Hepatocyte (in vitro differentiated cells): ENCODE measurements around the gene NTNG1. TPM values are rescaled to one million over a fixed set of nuclear protein-coding genes. Genes with fewer than 3 reads are reported as not detected.

Experiments
- DNase-seq: peaks from one replicate; pipeline ENCODE4 v3.0.0-alpha.2; 2016; ENCODE audit warnings: low spot score
- H2AFZ ChIP-seq: fragments of 200-600 bp; sonication (generic); 2 replicates; pipeline ENCODE4 v1.6.0; 2016; ENCODE audit warnings: antibody characterized with exemption, mild to moderate bottlenecking
- H3K27ac ChIP-seq: fragments of 200-600 bp; sonication (generic); 2 replicates; pipeline ENCODE4 v1.5.1; 2016; ENCODE audit warnings: mild to moderate bottlenecking
- H3K27me3 ChIP-seq: fragments of 200-600 bp; sonication (generic); 2 replicates; pipeline ENCODE4 v1.6.1; 2016
- H3K36me3 ChIP-seq: fragments of 200-600 bp; sonication (generic); replicated peaks from 2 replicates; pipeline ENCODE4 v1.5.1; 2016; ENCODE audit warnings: low read depth; ENCODE audit not compliant: insufficient read depth
- H3K4me1 ChIP-seq: fragments of 200-600 bp; sonication (generic); 2 replicates; pipeline ENCODE4 v1.5.1; 2016; ENCODE audit warnings: mild to moderate bottlenecking, moderate library complexity; ENCODE audit not compliant: insufficient read depth
- H3K4me2 ChIP-seq: fragments of 200-600 bp; sonication (generic); 2 replicates; pipeline ENCODE4 v1.6.0; 2016
- H3K4me3 ChIP-seq: fragments of 200-600 bp; sonication (generic); 2 replicates; pipeline ENCODE4 v1.5.1; 2016; ENCODE audit warnings: mild to moderate bottlenecking
- H3K79me2 ChIP-seq: fragments of 200-600 bp; sonication (generic); 2 replicates; pipeline ENCODE4 v1.6.0; 2017; ENCODE audit warnings: mild to moderate bottlenecking
- H3K9me2 ChIP-seq: fragments of 200-600 bp; sonication (generic); replicated peaks from 2 replicates; pipeline ENCODE4 v1.6.0; 2017; ENCODE audit warnings: mild to moderate bottlenecking; ENCODE audit not compliant: insufficient read depth
- H3K9me3 ChIP-seq: fragments of 200-600 bp; sonication (generic); 2 replicates; pipeline ENCODE4 v1.5.1; 2016; ENCODE audit warnings: low read depth, mild to moderate bottlenecking
- H4K20me1 ChIP-seq: fragments of 200-600 bp; sonication (generic); 2 replicates; pipeline ENCODE4 v1.6.0; 2016; ENCODE audit warnings: mild to moderate bottlenecking; ENCODE audit not compliant: insufficient read depth, poor library complexity, severe bottlenecking
- EZH2 ChIP-seq: fragments of 200-600 bp; sonication (generic); IDR thresholded peaks from 2 replicates; pipeline ENCODE4 v1.6.1; 2016; ENCODE audit warnings: antibody characterized with exemption, mild to moderate bottlenecking, borderline replicate concordance
- EZH2phosphoT487 ChIP-seq: fragments of 200-600 bp; sonication (generic); IDR thresholded peaks from one replicate; pipeline ENCODE4 v1.6.1; 2018; ENCODE audit warnings: antibody characterized with exemption, mild to moderate bottlenecking, low read depth, moderate library complexity; ENCODE audit not compliant: unreplicated experiment, severe bottlenecking
- WGBS: methylation state at CpG from one replicate; pipeline ENCODE4 v1.1.6; 2016; ENCODE audit warnings: low lambda C conversion rate; ENCODE audit errors: missing lambda C conversion rate; 5-methylcytosine and 5-hydroxymethylcytosine counted together
- polyA plus RNA-seq: library from polyadenylated mRNA; unstranded; fragments of >200 nt; fragmentation: Nextera tagmentation; extraction: Ambion mirVana; gene quantifications from 2 replicates; pipeline ENCODE4 v1.2.1, GENCODE V29; 2016
- total RNA-seq: library from RNA; depleted of rRNA; stranded (reverse); fragments of >200 nt; gene quantifications from 2 replicates; pipeline ENCODE4 v1.2.3, GENCODE V29; 2014
- TF ChIP-seq, protein P1 (sequence below): fragments of 200-600 bp; sonication (generic); IDR thresholded peaks from 2 replicates; pipeline ENCODE4 v1.5.1; 2016; ENCODE audit warnings: antibody characterized with exemption, mild to moderate bottlenecking; ENCODE audit not compliant: poor library complexity

Gene NTNG1
- total and polyA plus RNA-seq, 2 experiments from 2014 or later, result 1.4 to 3.9 TPM

- H3K79me2 ChIP-seq, result no peaks in the 10 kb centered on the region
- WGBS, result 88% methylated on average over 3 of the region's 3 CpGs
These were observed 10.5 kb downstream of the NTNG1 start for GRCh38 chr1:107151295-107151694.

DNA sequence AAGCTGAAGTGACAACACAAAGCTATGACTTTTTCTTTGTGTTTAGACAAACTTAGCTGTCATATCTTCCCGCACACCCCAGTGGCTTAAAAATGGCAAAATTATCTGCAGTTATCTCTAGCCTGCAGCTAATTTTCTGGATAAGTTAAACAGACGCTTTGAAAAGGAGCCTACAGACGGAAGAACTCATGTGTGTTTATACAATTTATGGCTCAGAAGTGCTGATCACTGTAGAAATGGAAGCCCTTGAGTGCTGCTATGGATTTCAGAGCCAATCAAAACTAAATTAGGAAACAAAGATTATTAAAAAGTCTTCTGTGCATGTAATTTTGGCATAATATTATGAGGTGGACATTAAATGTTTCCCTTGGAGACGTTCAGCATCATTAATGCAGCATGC is 11.6 kb downstream of the NTNG1 start:
- Histone ChIP-seq H4K20me1 (no peaks in the 10 kb centered on the region), H3K4me1 (no peaks in the 10 kb centered on the region), H3K9me3 (no peaks in the 10 kb centered on the region), H2AFZ (no peak overlapping the region), H3K9me2 (no peaks in the 10 kb centered on the region), H3K36me3 (no peaks in the 10 kb centered on the region), H3K4me2 (peak overlapping the region; percentile 47), H3K27me3 (no peaks in the 10 kb centered on the region), H3K79me2 (no peaks in the 10 kb centered on the region), H3K4me3 (no peak overlapping the region), H3K27ac (no peak overlapping the region)
- TF ChIP-seq, protein P1, sequence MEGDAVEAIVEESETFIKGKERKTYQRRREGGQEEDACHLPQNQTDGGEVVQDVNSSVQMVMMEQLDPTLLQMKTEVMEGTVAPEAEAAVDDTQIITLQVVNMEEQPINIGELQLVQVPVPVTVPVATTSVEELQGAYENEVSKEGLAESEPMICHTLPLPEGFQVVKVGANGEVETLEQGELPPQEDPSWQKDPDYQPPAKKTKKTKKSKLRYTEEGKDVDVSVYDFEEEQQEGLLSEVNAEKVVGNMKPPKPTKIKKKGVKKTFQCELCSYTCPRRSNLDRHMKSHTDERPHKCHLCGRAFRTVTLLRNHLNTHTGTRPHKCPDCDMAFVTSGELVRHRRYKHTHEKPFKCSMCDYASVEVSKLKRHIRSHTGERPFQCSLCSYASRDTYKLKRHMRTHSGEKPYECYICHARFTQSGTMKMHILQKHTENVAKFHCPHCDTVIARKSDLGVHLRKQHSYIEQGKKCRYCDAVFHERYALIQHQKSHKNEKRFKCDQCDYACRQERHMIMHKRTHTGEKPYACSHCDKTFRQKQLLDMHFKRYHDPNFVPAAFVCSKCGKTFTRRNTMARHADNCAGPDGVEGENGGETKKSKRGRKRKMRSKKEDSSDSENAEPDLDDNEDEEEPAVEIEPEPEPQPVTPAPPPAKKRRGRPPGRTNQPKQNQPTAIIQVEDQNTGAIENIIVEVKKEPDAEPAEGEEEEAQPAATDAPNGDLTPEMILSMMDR, result no peak
- TF ChIP-seq EZH2phosphoT487 (no peak), EZH2 (no peak)
- DNase-seq, result no peak
- WGBS, result 31% methylated on average over 4 of the region's 4 CpGs

More at GRCh38 chr1:107151295-107151694, 10.5 kb downstream of the NTNG1 start:
- Histone ChIP-seq H3K4me1 (no peaks in the 10 kb centered on the region), H3K36me3 (no peaks in the 10 kb centered on the region), H3K4me2 (no peak overlapping the region), H3K9me3 (no peaks in the 10 kb centered on the region), H3K27me3 (no peaks in the 10 kb centered on the region), H3K9me2 (no peaks in the 10 kb centered on the region), H3K27ac (no peak overlapping the region), H4K20me1 (no peaks in the 10 kb centered on the region), H2AFZ (no peak overlapping the region), H3K4me3 (no peak overlapping the region)
- DNase-seq, result no peak
- TF ChIP-seq, protein P1, result no peak
- TF ChIP-seq EZH2 (no peak), EZH2phosphoT487 (no peak)

- Histone ChIP-seq H3K9me2 (no peaks in the 10 kb centered on the region), H2AFZ (no peak overlapping the region), H3K79me2 (no peaks in the 10 kb centered on the region), H3K9me3 (no peaks in the 10 kb centered on the region), H3K27ac (no peak overlapping the region), H3K36me3 (no peaks in the 10 kb centered on the region), H3K4me1 (no peaks in the 10 kb centered on the region), H4K20me1 (no peaks in the 10 kb centered on the region), H3K4me2 (no peak overlapping the region), H3K27me3 (no peaks in the 10 kb centered on the region), H3K4me3 (no peak overlapping the region)
- TF ChIP-seq, protein P1, result peak; percentile 21
- no peak for TF ChIP-seq EZH2phosphoT487
- WGBS, result 82% methylated on average over 2 of the region's 2 CpGs
- DNase-seq, result no peak
These were observed 12.2 kb downstream of the NTNG1 start for GRCh38 chr1:107153014-107153413.

- 82% methylated on average over 5 of the region's 5 CpGs for WGBS
- Histone ChIP-seq H3K36me3 (no peaks in the 10 kb centered on the region), H3K9me3 (no peaks in the 10 kb centered on the region), H3K4me1 (no peaks in the 10 kb centered on the region), H2AFZ (no peak overlapping the region), H3K27ac (no peak overlapping the region), H3K27me3 (no peaks in the 10 kb centered on the region), H4K20me1 (no peaks in the 10 kb centered on the region), H3K9me2 (no peaks in the 10 kb centered on the region), H3K79me2 (no peaks in the 10 kb centered on the region), H3K4me3 (no peak overlapping the region), H3K4me2 (no peak overlapping the region)
- DNase-seq, result no peak
- TF ChIP-seq EZH2phosphoT487, result no peak
- TF ChIP-seq, protein P1, result no peak
- TF ChIP-seq EZH2, result no peak
These were observed 17.7 kb downstream of the NTNG1 start for GRCh38 chr1:107158496-107158895.
